Vagina (tissue), 2 donors: ENCODE data around the gene AGPAT1. TPM values are rescaled to one million over a fixed set of nuclear protein-coding genes. Genes with fewer than 3 reads are reported as not detected.
A peak's percentile ranks its signal among the peaks of the same experiment; 100 is the strongest.

Source experiments
- DNase-seq, 2 donors: peaks; one replicate each; pipeline ENCODE4 v3.0.0-alpha.2; 2017; ENCODE audit errors: extremely low spot score in 2 of 2
- H3K27ac ChIP-seq: fragments of 200-600 bp; sonication (generic); one replicate; pipeline ENCODE4 v1.5.1; 2019
- H3K27me3 ChIP-seq: fragments of 200-600 bp; sonication (generic); one replicate; pipeline ENCODE4 v1.5.1; 2019
- H3K36me3 ChIP-seq, 2 donors: fragments of 200-600 bp; sonication (generic); one replicate each; pipeline ENCODE4 v1.5.1; 2017 to 2019
- H3K4me1 ChIP-seq: fragments of 200-600 bp; sonication (generic); one replicate; pipeline ENCODE4 v1.5.1; 2019
- H3K4me3 ChIP-seq, 2 donors: fragments of 200-600 bp; sonication (generic); 1 replicate in 1 of 2; 2 replicates in 1 of 2; pipeline ENCODE4 v1.5.1; 2016 to 2019
- H3K9me3 ChIP-seq: fragments of 200-600 bp; sonication (generic); one replicate; pipeline ENCODE4 v1.5.1; 2019
- CTCF ChIP-seq, 3 experiments: fragments of 450-650 bp in 2 of 3; fragments of 200-600 bp in 1 of 3; sonication (generic) in 1 of 3; IDR thresholded peaks; one replicate each; pipeline ENCODE4 v1.5.1; 2017 to 2019; ENCODE audit warnings: antibody characterized with exemption in 3 of 3, mild to moderate bottlenecking in 2 of 3, moderate library complexity in 2 of 3
- POLR2A ChIP-seq, 2 donors: fragments of 450-650 bp; IDR thresholded peaks; one replicate each; pipeline ENCODE4 v1.6.1; 2017; ENCODE audit warnings: antibody characterized with exemption in 2 of 2, mild to moderate bottlenecking in 2 of 2, moderate library complexity in 2 of 2
- POLR2AphosphoS5 ChIP-seq, 2 donors: sonication (generic); formaldehyde crosslinking; IDR thresholded peaks; one replicate each; pipeline ENCODE4 v1.9.0; 2017; ENCODE audit warnings: antibody characterized with exemption in 2 of 2, mild to moderate bottlenecking in 2 of 2, low read depth in 1 of 2; ENCODE audit not compliant: insufficient read depth in 1 of 2
- intact Hi-C: fragments of 100-400 bp; cut with DNase I; formaldehyde crosslinking; loops from one replicate; pipeline ENCODE4 v1.15.1; 2023
- total RNA-seq: library from RNA; depleted of rRNA; stranded (reverse); fragments of >200 nt; gene quantifications from one replicate; pipeline ENCODE4 v1.2.3, GENCODE V29; 2016

The AGPAT1 gene
- total RNA-seq, 1 donor from 2014 or later, result 35.1 TPM

- Histone ChIP-seq H3K4me1 (peaks cover 15% of the 10 kb centered on the region), H3K36me3 (no peaks in the 10 kb centered on the region), H3K27me3 (no peaks in the 10 kb centered on the region), H3K27ac (no peak overlapping the region), H3K9me3 (no peaks in the 10 kb centered on the region), H3K4me3 (no peak overlapping the region)
- intact Hi-C loops, result no loop called here
- no peak for DNase-seq
- TF ChIP-seq CTCF (IDR thresholded peaks at IDR 0.05) (no peak), POLR2A (IDR thresholded peaks at IDR 0.05) (no peak), POLR2AphosphoS5 (IDR thresholded peaks at IDR 0.05; ENCODE audit: insufficient read depth in 1 of 2, low read depth in 1 of 2) (no peak)
Measured at GRCh38 chr6:32133786-32134185, 42.1 kb downstream of the AGPAT1 start.

GRCh38 chr6:32132110-32132509, 43.8 kb downstream of the AGPAT1 start:
- no peaks in the 10 kb centered on the region for H3K9me3 ChIP-seq
- H3K27ac ChIP-seq, result no peak overlapping the region
- TF ChIP-seq POLR2AphosphoS5 (IDR thresholded peaks at IDR 0.05; ENCODE audit: insufficient read depth in 1 of 2, low read depth in 1 of 2) (peak in 1 of 2 donors; percentile 82), POLR2A (IDR thresholded peaks at IDR 0.05) (no peak)
- H3K4me1 ChIP-seq, result peaks cover 24% of the 10 kb centered on the region
- intact Hi-C loops, result no loop called here
- H3K27me3 ChIP-seq, result no peaks in the 10 kb centered on the region
- DNase-seq, result no peak
- H3K36me3 ChIP-seq, result no peaks in the 10 kb centered on the region
- no peak overlapping the region for H3K4me3 ChIP-seq

GRCh38 chr6:32131439-32131948, 44.4 kb downstream of the AGPAT1 start:
- DNase-seq, result no peak
- peaks cover 30% of the 10 kb centered on the region for H3K4me1 ChIP-seq
- intact Hi-C loops, result no loop called here
- H3K4me3 ChIP-seq, result no peak overlapping the region
- TF ChIP-seq POLR2A (IDR thresholded peaks at IDR 0.05) (no peak), CTCF (IDR thresholded peaks at IDR 0.05) (no peak), POLR2AphosphoS5 (IDR thresholded peaks at IDR 0.05; ENCODE audit: insufficient read depth in 1 of 2, low read depth in 1 of 2) (no peak)
- H3K27ac ChIP-seq, result no peak overlapping the region
- no peaks in the 10 kb centered on the region for H3K9me3 ChIP-seq
- H3K36me3 ChIP-seq, result peaks cover 0 to 5% of the 10 kb centered on the region in 2 donors
- no peaks in the 10 kb centered on the region for H3K27me3 ChIP-seq

- Histone ChIP-seq H3K27ac (peak overlapping the region; percentile 88), H3K4me3 (peak overlapping the region; percentile 63 to 67), H3K36me3 (peaks cover 0 to 16% of the 10 kb centered on the region in 2 donors), H3K4me1 (peaks cover 38% of the 10 kb centered on the region), H3K27me3 (no peaks in the 10 kb centered on the region), H3K9me3 (no peaks in the 10 kb centered on the region)
- intact Hi-C loops, result loop anchor here (10.0 kb wide), 2 partner anchors 45 to 115 kb away; partner anchors contain the start of genes AGPAT1 and RNF5
- TF ChIP-seq POLR2A (IDR thresholded peaks at IDR 0.05), result no peak
- TF ChIP-seq CTCF (IDR thresholded peaks at IDR 0.05), result no peak
- no peak for TF ChIP-seq POLR2AphosphoS5 (IDR thresholded peaks at IDR 0.05; ENCODE audit: insufficient read depth in 1 of 2, low read depth in 1 of 2)
- peak in 1 of 2 donors; percentile 86 for DNase-seq
Measured at GRCh38 chr6:32129297-32130088, 46.4 kb downstream of the AGPAT1 start.

GRCh38 chr6:32128751-32129296, 47.1 kb downstream of the AGPAT1 start:
- Histone ChIP-seq H3K9me3 (no peaks in the 10 kb centered on the region), H3K4me1 (peaks cover 38% of the 10 kb centered on the region), H3K36me3 (peaks cover 0 to 22% of the 10 kb centered on the region in 2 donors), H3K27ac (peak overlapping the region; percentile 88), H3K4me3 (peak overlapping the region; percentile 63 to 67), H3K27me3 (no peaks in the 10 kb centered on the region)
- TF ChIP-seq CTCF (IDR thresholded peaks at IDR 0.05), result no peak
- no peak for TF ChIP-seq POLR2A (IDR thresholded peaks at IDR 0.05)
- no peak for TF ChIP-seq POLR2AphosphoS5 (IDR thresholded peaks at IDR 0.05; ENCODE audit: insufficient read depth in 1 of 2, low read depth in 1 of 2)
- peak in 1 of 2 donors; percentile 86 for DNase-seq
- intact Hi-C loops, result loop anchor here (10.0 kb wide), 2 partner anchors 46 to 116 kb away; partner anchors contain the start of genes AGPAT1 and RNF5
